ENCODE data around the gene PNPLA8. TPM values are rescaled to one million over a fixed set of nuclear protein-coding genes. Genes with fewer than 3 reads are reported as not detected.
"Not testable (repeated sequence)": the region's sequence is repeated elsewhere in the genome, so short reads cannot be mapped to it uniquely, and the experiment has no call there.

The PNPLA8 gene
- total RNA-seq, 1 donor from 2014 or later = 16.2 TPM

DNA sequence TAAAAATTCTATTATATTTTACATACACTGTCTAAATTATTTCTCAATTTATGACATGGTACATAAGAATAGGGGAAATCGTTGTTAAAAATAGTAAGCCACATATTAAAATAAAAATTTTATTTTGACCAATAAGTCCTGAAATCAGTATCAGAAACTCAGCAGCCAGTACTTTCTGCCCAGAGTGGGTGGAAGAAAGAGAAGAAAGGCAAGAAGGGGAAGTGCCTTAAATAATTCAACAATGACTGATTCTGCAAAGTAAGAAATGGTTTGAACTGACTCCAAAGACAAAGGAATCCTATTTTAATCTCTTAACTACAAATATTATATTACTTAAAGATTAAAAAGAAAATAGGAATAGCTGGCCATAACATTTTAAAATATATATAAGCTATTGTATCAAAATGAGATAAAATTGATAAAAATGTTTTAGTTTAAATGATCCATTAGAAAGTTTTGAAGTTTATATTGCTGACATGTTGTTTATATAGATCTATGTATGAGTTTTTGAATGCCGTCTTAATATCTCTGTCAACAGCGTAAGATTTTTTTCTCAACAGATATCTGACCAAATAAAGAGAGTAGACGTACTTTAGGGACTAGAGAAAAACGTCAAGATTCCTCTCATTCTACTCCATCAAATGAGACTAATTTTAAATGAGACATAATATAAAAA is 39.5 kb downstream of the PNPLA8 start:
- Histone ChIP-seq H3K9me3 (ENCODE audit: control insufficient read depth in 3 of 3, low read length in 3 of 3) (no peaks in the 10 kb centered on the region), H3K4me1 (ENCODE audit: control insufficient read depth in 3 of 3, insufficient read depth in 3 of 3, low read length in 3 of 3) (no peaks in the 10 kb centered on the region), H3K36me3 (ENCODE audit: control insufficient read depth in 3 of 3, insufficient read depth in 3 of 3, low read length in 3 of 3) (peaks cover 2 to 35% (median 12%) of the 10 kb centered on the region in 3 donors), H3K27ac (ENCODE audit: low read depth, low read length) (no peak overlapping the region), H3K9ac (ENCODE audit: low read depth in 1 of 3, low read length in 3 of 3) (no peak overlapping the region), H3K27me3 (ENCODE audit: control insufficient read depth in 3 of 3, insufficient read depth in 3 of 3, low read length in 3 of 3) (no peaks in the 10 kb centered on the region), H3K4me3 (ENCODE audit: low read length in 3 of 3) (no peak overlapping the region)

DNA sequence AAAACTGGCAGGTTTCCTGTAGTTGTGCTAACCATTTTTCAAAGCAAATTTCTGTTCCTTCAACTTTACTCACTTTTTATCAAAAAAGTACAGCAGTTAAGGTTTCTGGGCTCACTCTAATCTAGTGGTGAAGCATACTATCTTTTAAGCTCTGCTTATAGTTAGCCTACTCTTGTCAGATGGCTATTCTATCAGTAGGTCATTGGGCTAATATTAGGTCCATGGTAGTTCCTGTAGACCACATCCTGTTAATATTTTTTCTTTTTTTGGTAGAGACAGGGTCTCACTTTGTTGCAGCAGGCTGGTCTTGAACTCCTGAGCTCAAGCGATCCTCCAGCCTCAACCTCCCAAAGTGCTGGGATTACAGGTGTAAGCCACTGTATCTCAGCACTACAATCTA is 41.8 kb downstream of the PNPLA8 start:
- H3K4me1 ChIP-seq (ENCODE audit: control insufficient read depth in 3 of 3, insufficient read depth in 3 of 3, low read length in 3 of 3) = no peaks in the 10 kb centered on the region
- H3K9me3 ChIP-seq (ENCODE audit: control insufficient read depth in 3 of 3, low read length in 3 of 3) = no peaks in the 10 kb centered on the region
- no peak overlapping the region for H3K9ac ChIP-seq (ENCODE audit: low read depth in 1 of 3, low read length in 3 of 3)
- H3K36me3 ChIP-seq (ENCODE audit: control insufficient read depth in 3 of 3, insufficient read depth in 3 of 3, low read length in 3 of 3) = peaks cover 2 to 27% (median 16%) of the 10 kb centered on the region in 3 donors
- H3K27ac ChIP-seq (ENCODE audit: low read depth, low read length) = no peak overlapping the region
- H3K27me3 ChIP-seq (ENCODE audit: control insufficient read depth in 3 of 3, insufficient read depth in 3 of 3, low read length in 3 of 3) = no peaks in the 10 kb centered on the region
- H3K4me3 ChIP-seq (ENCODE audit: low read length in 3 of 3) = no peak overlapping the region

DNA sequence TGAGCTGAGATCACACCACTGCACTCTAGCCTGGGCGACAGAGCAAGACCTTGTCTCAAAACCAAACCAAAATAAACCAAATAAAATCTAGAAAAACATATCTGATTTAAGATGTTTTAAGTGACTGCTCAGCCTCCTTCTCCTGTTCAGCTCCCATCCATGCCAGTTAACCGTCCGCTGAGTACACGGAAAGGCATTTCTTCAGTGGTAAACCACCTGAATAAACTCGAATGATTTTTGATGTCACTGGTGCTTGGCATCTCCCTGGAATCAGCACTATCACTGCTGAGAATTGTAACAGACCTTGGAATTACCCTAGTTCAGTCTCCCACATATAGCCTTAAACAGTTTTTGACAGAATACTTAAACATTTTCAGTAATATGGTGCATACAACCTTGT is 45.6 kb downstream of the PNPLA8 start:
- Histone ChIP-seq H3K9ac (ENCODE audit: low read depth in 1 of 3, low read length in 3 of 3) (no peak overlapping the region), H3K4me1 (ENCODE audit: control insufficient read depth in 3 of 3, insufficient read depth in 3 of 3, low read length in 3 of 3) (no peaks in the 10 kb centered on the region), H3K9me3 (ENCODE audit: control insufficient read depth in 3 of 3, low read length in 3 of 3) (no peaks in the 10 kb centered on the region), H3K27me3 (ENCODE audit: control insufficient read depth in 3 of 3, insufficient read depth in 3 of 3, low read length in 3 of 3) (no peaks in the 10 kb centered on the region), H3K4me3 (ENCODE audit: low read length in 3 of 3) (no peak overlapping the region), H3K27ac (ENCODE audit: low read depth, low read length) (no peak overlapping the region), H3K36me3 (ENCODE audit: control insufficient read depth in 3 of 3, insufficient read depth in 3 of 3, low read length in 3 of 3) (peaks cover 6 to 40% (median 19%) of the 10 kb centered on the region in 3 donors)

DNA sequence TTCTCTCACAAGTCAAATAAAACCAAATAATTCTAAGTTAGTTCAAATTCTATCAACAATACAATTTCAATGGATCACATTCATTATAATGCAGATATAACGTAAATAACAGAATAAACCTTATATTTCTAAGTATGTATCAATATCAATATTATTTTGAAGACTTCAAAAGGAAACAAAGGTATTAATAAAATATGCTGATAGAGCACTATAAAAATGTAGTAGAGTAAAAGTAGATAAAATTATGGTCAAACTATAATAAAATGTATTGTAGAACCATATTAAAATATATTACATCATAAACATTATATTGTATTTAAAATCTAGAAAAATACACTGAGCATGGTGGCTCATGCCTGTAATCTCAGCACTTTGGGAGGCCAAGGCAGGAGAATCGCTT is 46.2 kb downstream of the PNPLA8 start:
- Histone ChIP-seq H3K9me3 (ENCODE audit: control insufficient read depth in 3 of 3, low read length in 3 of 3) (no peaks in the 10 kb centered on the region), H3K36me3 (ENCODE audit: control insufficient read depth in 3 of 3, insufficient read depth in 3 of 3, low read length in 3 of 3) (peaks cover 6 to 40% (median 19%) of the 10 kb centered on the region in 3 donors), H3K27ac (ENCODE audit: low read depth, low read length) (no peak overlapping the region), H3K9ac (ENCODE audit: low read depth in 1 of 3, low read length in 3 of 3) (no peak overlapping the region), H3K4me3 (ENCODE audit: low read length in 3 of 3) (no peak overlapping the region), H3K27me3 (ENCODE audit: control insufficient read depth in 3 of 3, insufficient read depth in 3 of 3, low read length in 3 of 3) (no peaks in the 10 kb centered on the region), H3K4me1 (ENCODE audit: control insufficient read depth in 3 of 3, insufficient read depth in 3 of 3, low read length in 3 of 3) (no peaks in the 10 kb centered on the region)

GRCh38 chr7:108479118-108479517 is 46.8 kb downstream of the PNPLA8 start:
- Histone ChIP-seq H3K27me3 (ENCODE audit: control insufficient read depth in 3 of 3, insufficient read depth in 3 of 3, low read length in 3 of 3) (no peaks in the 10 kb centered on the region), H3K9ac (ENCODE audit: low read depth in 1 of 3, low read length in 3 of 3) (no peak overlapping the region), H3K27ac (ENCODE audit: low read depth, low read length) (no peak overlapping the region), H3K9me3 (ENCODE audit: control insufficient read depth in 3 of 3, low read length in 3 of 3) (no peaks in the 10 kb centered on the region), H3K36me3 (ENCODE audit: control insufficient read depth in 3 of 3, insufficient read depth in 3 of 3, low read length in 3 of 3) (peaks cover 6 to 34% (median 19%) of the 10 kb centered on the region in 3 donors), H3K4me1 (ENCODE audit: control insufficient read depth in 3 of 3, insufficient read depth in 3 of 3, low read length in 3 of 3) (no peaks in the 10 kb centered on the region), H3K4me3 (ENCODE audit: low read length in 3 of 3) (no peak overlapping the region)

DNA sequence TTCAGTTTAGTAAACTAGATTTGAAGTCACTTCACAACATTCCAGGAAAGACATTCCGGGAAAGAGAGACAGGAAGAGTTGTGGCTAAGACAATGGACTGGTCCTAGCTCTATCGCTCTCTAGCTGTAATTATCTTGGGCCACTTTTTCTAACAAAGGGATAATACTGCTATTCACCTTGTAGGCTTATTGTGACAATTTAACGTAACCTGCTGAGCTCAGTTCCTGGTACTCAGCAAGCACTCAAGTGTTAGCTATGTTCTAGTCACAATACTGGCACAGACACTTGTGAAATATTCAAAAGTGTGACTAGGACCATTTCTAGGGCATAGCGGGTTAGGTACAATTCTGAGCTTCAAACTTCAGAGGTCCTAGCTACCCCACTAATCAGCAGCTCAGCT is 57.7 kb downstream of the PNPLA8 start:
- Histone ChIP-seq H3K4me1 (ENCODE audit: control insufficient read depth in 3 of 3, insufficient read depth in 3 of 3, low read length in 3 of 3) (no peaks in the 10 kb centered on the region), H3K9ac (ENCODE audit: low read depth in 1 of 3, low read length in 3 of 3) (no peak overlapping the region), H3K27ac (ENCODE audit: low read depth, low read length) (no peak overlapping the region), H3K27me3 (ENCODE audit: control insufficient read depth in 3 of 3, insufficient read depth in 3 of 3, low read length in 3 of 3) (no peaks in the 10 kb centered on the region), H3K4me3 (ENCODE audit: low read length in 3 of 3) (no peak overlapping the region), H3K36me3 (ENCODE audit: control insufficient read depth in 3 of 3, insufficient read depth in 3 of 3, low read length in 3 of 3) (no peaks in the 10 kb centered on the region), H3K9me3 (ENCODE audit: control insufficient read depth in 3 of 3, low read length in 3 of 3) (no peaks in the 10 kb centered on the region)

- no peaks in the 10 kb centered on the region for H3K9me3 ChIP-seq (ENCODE audit: control insufficient read depth in 3 of 3, low read length in 3 of 3)
- H3K9ac ChIP-seq (ENCODE audit: low read depth in 1 of 3, low read length in 3 of 3) = no peak overlapping the region
- H3K4me1 ChIP-seq (ENCODE audit: control insufficient read depth in 3 of 3, insufficient read depth in 3 of 3, low read length in 3 of 3) = no peaks in the 10 kb centered on the region
- no peak overlapping the region for H3K27ac ChIP-seq (ENCODE audit: low read depth, low read length)
- H3K4me3 ChIP-seq (ENCODE audit: low read length in 3 of 3) = no peak overlapping the region
- no peaks in the 10 kb centered on the region for H3K36me3 ChIP-seq (ENCODE audit: control insufficient read depth in 3 of 3, insufficient read depth in 3 of 3, low read length in 3 of 3)
- no peaks in the 10 kb centered on the region for H3K27me3 ChIP-seq (ENCODE audit: control insufficient read depth in 3 of 3, insufficient read depth in 3 of 3, low read length in 3 of 3)
Observed at GRCh38 chr7:108467391-108467790, 58.5 kb downstream of the PNPLA8 start.

- H3K9ac ChIP-seq (ENCODE audit: low read depth in 1 of 3, low read length in 3 of 3); H3K9me3 ChIP-seq (ENCODE audit: control insufficient read depth in 3 of 3, low read length in 3 of 3); H3K36me3 ChIP-seq (ENCODE audit: control insufficient read depth in 3 of 3, insufficient read depth in 3 of 3, low read length in 3 of 3); H3K4me1 ChIP-seq (ENCODE audit: control insufficient read depth in 3 of 3, insufficient read depth in 3 of 3, low read length in 3 of 3); H3K27ac ChIP-seq (ENCODE audit: low read depth, low read length); H3K27me3 ChIP-seq (ENCODE audit: control insufficient read depth in 3 of 3, insufficient read depth in 3 of 3, low read length in 3 of 3); H3K4me3 ChIP-seq (ENCODE audit: low read length in 3 of 3): not testable (repeated sequence)
Observed at GRCh38 chr7:108466322-108466721, 59.6 kb downstream of the PNPLA8 start.

DNA sequence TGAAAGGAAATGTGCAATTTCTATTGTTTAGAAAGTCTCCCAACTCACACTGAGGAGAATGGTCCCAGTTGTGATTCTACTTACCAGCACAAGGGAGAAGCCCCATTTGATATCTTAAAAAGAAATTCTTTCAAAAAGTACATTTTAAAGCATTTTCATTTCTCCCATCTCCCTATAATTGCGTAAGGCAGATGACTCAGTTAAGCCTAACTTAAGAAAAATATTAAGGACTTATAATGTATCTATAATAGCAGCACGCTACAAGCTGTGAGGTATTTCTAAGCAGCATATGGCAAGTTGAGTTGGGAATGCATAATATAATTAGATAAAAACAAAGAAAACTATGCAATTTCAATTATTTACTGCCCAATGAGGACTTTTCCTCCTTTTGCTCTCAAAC is 61.2 kb downstream of the PNPLA8 start:
- no peaks in the 10 kb centered on the region for H3K9me3 ChIP-seq (ENCODE audit: control insufficient read depth in 3 of 3, low read length in 3 of 3)
- no peaks in the 10 kb centered on the region for H3K4me1 ChIP-seq (ENCODE audit: control insufficient read depth in 3 of 3, insufficient read depth in 3 of 3, low read length in 3 of 3)
- no peak overlapping the region for H3K27ac ChIP-seq (ENCODE audit: low read depth, low read length)
- peaks cover 0 to 7% (median 0%) of the 10 kb centered on the region in 3 donors for H3K27me3 ChIP-seq (ENCODE audit: control insufficient read depth in 3 of 3, insufficient read depth in 3 of 3, low read length in 3 of 3)
- no peaks in the 10 kb centered on the region for H3K36me3 ChIP-seq (ENCODE audit: control insufficient read depth in 3 of 3, insufficient read depth in 3 of 3, low read length in 3 of 3)
- H3K4me3 ChIP-seq (ENCODE audit: low read length in 3 of 3) = no peak overlapping the region
- no peak overlapping the region for H3K9ac ChIP-seq (ENCODE audit: low read depth in 1 of 3, low read length in 3 of 3)

GRCh38 chr7:108463613-108464012 is 62.3 kb downstream of the PNPLA8 start:
- Histone ChIP-seq H3K36me3 (ENCODE audit: control insufficient read depth in 3 of 3, insufficient read depth in 3 of 3, low read length in 3 of 3) (no peaks in the 10 kb centered on the region), H3K9me3 (ENCODE audit: control insufficient read depth in 3 of 3, low read length in 3 of 3) (no peaks in the 10 kb centered on the region), H3K9ac (ENCODE audit: low read depth in 1 of 3, low read length in 3 of 3) (no peak overlapping the region), H3K27ac (ENCODE audit: low read depth, low read length) (no peak overlapping the region), H3K4me3 (ENCODE audit: low read length in 3 of 3) (no peak overlapping the region), H3K4me1 (ENCODE audit: control insufficient read depth in 3 of 3, insufficient read depth in 3 of 3, low read length in 3 of 3) (no peaks in the 10 kb centered on the region), H3K27me3 (ENCODE audit: control insufficient read depth in 3 of 3, insufficient read depth in 3 of 3, low read length in 3 of 3) (peaks cover 0 to 10% (median under 1%) of the 10 kb centered on the region in 3 donors)
